Transverse colon (tissue), 4 donors: ENCODE data around the gene AUH. TPM values are rescaled to one million over a fixed set of nuclear protein-coding genes. Genes with fewer than 3 reads are reported as not detected.

Experiments used
- DNase-seq: peaks from one replicate; pipeline ENCODE4 v3.0.0-alpha.2; 2019
- H3K27ac ChIP-seq, 4 donors: fragments of 200-600 bp; sonication (generic); 2 replicates each; pipeline ENCODE4 v1.5.1; 2016 to 2018; ENCODE audit warnings: inconsistent platforms in 4 of 4
- H3K27me3 ChIP-seq: fragments of 200-600 bp; sonication (generic); 2 replicates; pipeline ENCODE4 v1.5.1; 2017; ENCODE audit warnings: inconsistent platforms
- H3K36me3 ChIP-seq, 4 donors: fragments of 200-600 bp; sonication (generic); 2 replicates each; pipeline ENCODE4 v1.5.1; 2017 to 2019; ENCODE audit warnings: inconsistent platforms in 4 of 4
- H3K4me1 ChIP-seq, 4 donors: fragments of 200-600 bp; sonication (generic); 2 replicates each; pipeline ENCODE4 v1.5.1; 2017 to 2020; ENCODE audit warnings: inconsistent platforms in 4 of 4
- H3K4me3 ChIP-seq, 4 donors: fragments of 200-600 bp; sonication (generic); 1 replicate in 1 of 4; 2 replicates in 3 of 4; pipeline versions ENCODE4 v1.5.1 to v1.6.1; 2017 to 2019; ENCODE audit warnings: inconsistent platforms in 4 of 4
- H3K9me3 ChIP-seq, 2 donors: fragments of 200-600 bp; sonication (generic); 2 replicates each; pipeline ENCODE4 v1.5.1; 2017 to 2019; ENCODE audit warnings: inconsistent platforms in 2 of 2
- CTCF ChIP-seq, 5 experiments: fragments of 200-600 bp in 3 of 5; fragments of 450-650 bp in 2 of 5; sonication (generic) in 3 of 5; IDR thresholded peaks; 1 replicate in 2 of 5; 2 replicates in 3 of 5; pipeline ENCODE4 v1.5.1; 2016 to 2017; ENCODE audit warnings: antibody characterized with exemption in 5 of 5, inconsistent platforms in 3 of 5, mild to moderate bottlenecking in 2 of 5, moderate library complexity in 1 of 5
- EP300 ChIP-seq: sonication (generic); formaldehyde crosslinking; IDR thresholded peaks from one replicate; pipeline ENCODE4 v1.6.1; 2017; ENCODE audit warnings: antibody characterized with exemption, low read depth
- POLR2A ChIP-seq: fragments of 450-650 bp; IDR thresholded peaks from one replicate; pipeline ENCODE4 v1.6.1; 2016; ENCODE audit warnings: antibody characterized with exemption, mild to moderate bottlenecking, moderate library complexity
- POLR2AphosphoS5 ChIP-seq, 3 donors: sonication (generic); formaldehyde crosslinking; IDR thresholded peaks; one replicate each; pipeline ENCODE4 v1.6.1; 2016; ENCODE audit warnings: antibody characterized with exemption in 3 of 3
- whole genome bisulfite sequencing, 2 donors: methylation state at CpG; one replicate each; pipeline ENCODE4 v1.1.5; 2018; ENCODE audit warnings: low coverage in 1 of 2; 5-methylcytosine and 5-hydroxymethylcytosine counted together
- in situ Hi-C, 4 donors: fragments of 200-750 bp; cut with MboI; loops; one replicate each; pipeline versions ENCODE4 v1.15.0 to v1.15.1; 2017; ENCODE audit warnings: low sequenced_read_pairs in 3 of 4, low pct_ligation_motif_present in 1 of 4, low pct_unique_long_range_greater_than_20kb in 1 of 4
- intact Hi-C: fragments of 100-400 bp; cut with DNase I; formaldehyde crosslinking; loops from one replicate; pipeline ENCODE4 v1.15.1; 2023; ENCODE audit warnings: low total_unique reads
- total RNA-seq, 4 donors: library from RNA; depleted of rRNA; stranded (reverse); fragments of >200 nt; gene quantifications; one replicate each; pipeline ENCODE4 v1.1.0, GENCODE V29; 2016

The AUH gene
- total RNA-seq, 4 donors from 2014 or later = 55.0 to 136 (median 83.8) TPM

GRCh38 chr9:91364005-91364404 is 2.3 kb upstream of the AUH start:
- in situ Hi-C loops (loop anchor here in 1 of 4 donors (10.0 kb wide), 1 partner anchor 61 kb away; the partner anchor contains the start of gene NFIL3), intact Hi-C loops (no loop called here)
- 75% methylated on average over 7 of the region's 7 CpGs; no CpG with 5 or more reads in 1 of the 2 donors for WGBS, 2 donors
- Histone ChIP-seq H3K36me3 (no peaks in the 10 kb centered on the region), H3K4me1 (peaks cover 0 to 19% (median 18%) of the 10 kb centered on the region in 4 donors), H3K27me3 (no peaks in the 10 kb centered on the region), H3K9me3 (no peaks in the 10 kb centered on the region), H3K27ac (no peak overlapping the region), H3K4me3 (no peak overlapping the region)
- DNase-seq = no peak
- TF ChIP-seq CTCF (IDR thresholded peaks at IDR 0.05) (no peak), POLR2AphosphoS5 (IDR thresholded peaks at IDR 0.05) (no peak), EP300 (no peak), POLR2A (no peak)

GRCh38 chr9:91362051-91362611 is 413 bp upstream of the AUH start:
- 10 to 53% methylated on average over 2 to 15 of the region's 15 CpGs for WGBS, 2 donors
- no peak for TF ChIP-seq POLR2A
- no peak for TF ChIP-seq EP300
- no peak for TF ChIP-seq CTCF (IDR thresholded peaks at IDR 0.05)
- TF ChIP-seq POLR2AphosphoS5 (IDR thresholded peaks at IDR 0.05) = no peak
- DNase-seq = no peak
- H3K9me3 ChIP-seq = no peaks in the 10 kb centered on the region
- peaks cover 0 to 22% (median 19%) of the 10 kb centered on the region in 4 donors for H3K4me1 ChIP-seq
- peak overlapping the region in 3 of 4 donors; percentile 82 to 97 (median 85) for H3K4me3 ChIP-seq
- no peaks in the 10 kb centered on the region for H3K27me3 ChIP-seq
- peak overlapping the region; percentile 91 to 94 (median 92) for H3K27ac ChIP-seq
- H3K36me3 ChIP-seq = no peaks in the 10 kb centered on the region
- in situ Hi-C loops = loop anchor here in 1 of 4 donors (10.0 kb wide), 1 partner anchor 63 kb away; the partner anchor contains the start of gene NFIL3
- intact Hi-C loops = no loop called here

GRCh38 chr9:91360551-91361290 is 997 bp downstream of the AUH start:
- in situ Hi-C loops = loop anchor here in 1 of 4 donors (10.0 kb wide), 1 partner anchor 64 kb away; the partner anchor contains the start of gene NFIL3
- no peaks in the 10 kb centered on the region for H3K27me3 ChIP-seq
- 13 to 23% methylated on average over 8 to 10 of the region's 10 CpGs for WGBS, 2 donors
- no peaks in the 10 kb centered on the region for H3K9me3 ChIP-seq
- no peaks in the 10 kb centered on the region for H3K36me3 ChIP-seq
- intact Hi-C loops = no loop called here
- H3K4me3 ChIP-seq = peak overlapping the region; percentile 82 to 97 (median 88)
- peak overlapping the region; percentile 91 to 94 (median 92) for H3K27ac ChIP-seq
- H3K4me1 ChIP-seq = peaks cover 0 to 22% (median 19%) of the 10 kb centered on the region in 4 donors
- TF ChIP-seq CTCF (IDR thresholded peaks at IDR 0.05) = no peak
- TF ChIP-seq POLR2A = no peak
- no peak for TF ChIP-seq POLR2AphosphoS5 (IDR thresholded peaks at IDR 0.05)
- no peak for TF ChIP-seq EP300
- DNase-seq = no peak

GRCh38 chr9:91359734-91360470 is 1.8 kb downstream of the AUH start:
- H3K36me3 ChIP-seq = peaks cover 0 to 4% (median 2%) of the 10 kb centered on the region in 4 donors
- intact Hi-C loops = no loop called here

More at GRCh38 chr9:91359734-91360470, 1.8 kb downstream of the AUH start:
- Histone ChIP-seq H3K4me3 (peak overlapping the region in 1 of 4 donors; percentile 85), H3K9me3 (no peaks in the 10 kb centered on the region), H3K27me3 (no peaks in the 10 kb centered on the region), H3K27ac (no peak overlapping the region), H3K4me1 (peaks cover 0 to 22% (median 19%) of the 10 kb centered on the region in 4 donors)
- DNase-seq = no peak
- in situ Hi-C loops = loop anchor here in 1 of 4 donors (10.0 kb wide), 1 partner anchor 65 kb away; the partner anchor contains the start of gene NFIL3
- no peak for TF ChIP-seq POLR2A
- TF ChIP-seq POLR2AphosphoS5 (IDR thresholded peaks at IDR 0.05) = no peak
- TF ChIP-seq CTCF (IDR thresholded peaks at IDR 0.05) = no peak
- TF ChIP-seq EP300 = no peak
- WGBS, 2 donors = 56 to 73% methylated on average over 6 to 7 of the region's 7 CpGs
